HG02885 (cell line): ENCODE data around the gene FASTK.
A peak's percentile ranks its signal among the peaks of the same experiment; 100 is the strongest.

Experiments
- ATAC-seq: cut with Tn5 transposase; IDR thresholded peaks from one replicate; pipeline ENCODE4 v1.9.1; 2021; ENCODE audit warnings: mild to moderate bottlenecking; ENCODE audit not compliant: unreplicated experiment, poor library complexity

FASTK gene

GRCh38 chr7:151080522-151081169, at the start of gene FASTK:
TSS of gene FASTK (minus strand) at chr7:151080809. CDS start at chr7:151080766, 43 bp downstream.
- peak; percentile 81 for ATAC-seq

- no peak for ATAC-seq
These were observed 49.5 kb upstream of the FASTK start for GRCh38 chr7:151129960-151130591.

GRCh38 chr7:151129117-151129959, 48.7 kb upstream of the FASTK start:
- no peak for ATAC-seq

GRCh38 chr7:151128716-151129115, 48.1 kb upstream of the FASTK start:
- no peak for ATAC-seq

GRCh38 chr7:151128144-151128543, 47.5 kb upstream of the FASTK start:
- no peak for ATAC-seq

GRCh38 chr7:151126491-151127137, 46.0 kb upstream of the FASTK start:
- no peak for ATAC-seq

- ATAC-seq, result no peak
These were observed 45.4 kb upstream of the FASTK start for GRCh38 chr7:151125846-151126481.

GRCh38 chr7:151125470-151125845, 44.8 kb upstream of the FASTK start:
- ATAC-seq, result no peak

- no peak for ATAC-seq
These were observed 44.3 kb upstream of the FASTK start for GRCh38 chr7:151124899-151125399.

- no peak for ATAC-seq
These were observed 43.9 kb upstream of the FASTK start for GRCh38 chr7:151124481-151124880.

GRCh38 chr7:151123822-151124464, 43.3 kb upstream of the FASTK start:
- ATAC-seq, result peak; percentile 88

GRCh38 chr7:151123158-151123821, 42.7 kb upstream of the FASTK start:
- ATAC-seq, result no peak

GRCh38 chr7:151122796-151123157, 42.2 kb upstream of the FASTK start:
- no peak for ATAC-seq

- no peak for ATAC-seq
These were observed 41.7 kb upstream of the FASTK start for GRCh38 chr7:151122276-151122675.

- no peak for ATAC-seq
These were observed 41.0 kb upstream of the FASTK start for GRCh38 chr7:151121380-151122170.

GRCh38 chr7:151120896-151121295, 40.3 kb upstream of the FASTK start:
- no peak for ATAC-seq

- no peak for ATAC-seq
These were observed 39.3 kb upstream of the FASTK start for GRCh38 chr7:151119902-151120301.

GRCh38 chr7:151119055-151119415, 38.4 kb upstream of the FASTK start:
- no peak for ATAC-seq
